22Rv1 (cell line): Measurements from ENCODE around the gene TEKT1.

Experiments
- CTCF ChIP-seq: fragments of 450-650 bp; IDR thresholded peaks from 2 replicates; pipeline ENCODE4 v1.5.1; 2017; ENCODE audit warnings: mild to moderate bottlenecking
- ZFX ChIP-seq: fragments of 450-650 bp; IDR thresholded peaks from 2 replicates; pipeline ENCODE4 v1.6.1; 2017; ENCODE audit warnings: antibody characterized with exemption, borderline replicate concordance

DNA sequence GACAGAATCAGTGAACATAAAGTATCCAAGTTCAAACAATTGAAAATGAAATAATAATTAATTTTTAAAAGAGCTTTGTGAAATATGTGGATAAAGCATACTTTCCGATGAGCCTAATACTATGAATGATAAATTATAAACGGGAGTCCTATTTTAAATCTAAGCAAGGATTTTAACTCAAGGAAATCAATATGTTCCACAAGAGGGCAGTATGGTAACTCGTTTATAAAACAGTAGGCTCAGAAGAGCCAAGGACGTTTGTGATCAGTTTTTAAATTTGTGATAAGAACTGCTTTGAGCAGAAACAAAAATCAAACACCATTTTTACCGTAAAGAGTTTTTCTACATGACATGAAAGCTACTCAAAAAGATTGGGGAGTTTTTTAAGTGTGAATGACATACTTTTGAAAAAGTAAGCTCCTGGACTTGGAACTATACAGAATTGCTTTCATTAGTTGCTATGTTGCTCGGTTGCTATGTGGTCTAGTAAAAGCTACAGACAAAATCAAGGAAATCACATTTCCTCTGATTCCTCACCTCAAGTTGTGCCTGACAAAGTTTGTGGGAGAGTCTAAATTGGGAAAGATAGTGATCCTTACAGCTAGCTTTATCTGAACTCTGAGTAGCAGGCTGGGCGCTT is 11.8 kb upstream of the TEKT1 start:
- TF ChIP-seq CTCF: peak; percentile 81
- TF ChIP-seq ZFX: no peak
